ENCODE data around the gene SEC16B. TPM values are rescaled to one million over a fixed set of nuclear protein-coding genes. Genes with fewer than 3 reads are reported as not detected.

SEC16B gene
- polyA plus RNA-seq, 2 donors: 1.0 to 2.4 TPM

- no peak overlapping the region for H3K27ac ChIP-seq (ENCODE audit: low read depth in 2 of 2, low read length in 1 of 2)
Observed at GRCh38 chr1:177934927-177935326, 34.9 kb downstream of the SEC16B start.

GRCh38 chr1:177934461-177934860 lies 35.4 kb downstream of the SEC16B start:
- Histone ChIP-seq H3K4me3 (ENCODE audit: low read depth in 1 of 2, low read length in 2 of 2) (no peak overlapping the region), H3K27ac (ENCODE audit: low read depth in 2 of 2, low read length in 1 of 2) (no peak overlapping the region), H3K9me3 (ENCODE audit: control insufficient read depth in 2 of 2, insufficient read depth in 1 of 2, low read depth in 1 of 2, low read length in 1 of 2) (no peaks in the 10 kb centered on the region), H3K36me3 (ENCODE audit: control insufficient read depth in 2 of 2, insufficient read depth in 2 of 2, low read length in 1 of 2) (peaks cover 0 to 5% of the 10 kb centered on the region in 2 donors), H3K27me3 (ENCODE audit: control insufficient read depth in 1 of 2, insufficient read depth in 2 of 2, low read length in 2 of 2) (no peaks in the 10 kb centered on the region), H3K4me1 (ENCODE audit: control insufficient read depth in 2 of 2, insufficient read depth in 2 of 2, low read length in 1 of 2) (no peaks in the 10 kb centered on the region)
- WGBS, 2 donors: 91 to 94% methylated on average over 3 of the region's 3 CpGs

More at GRCh38 chr1:177934927-177935326, 34.9 kb downstream of the SEC16B start:
- Histone ChIP-seq H3K4me1 (ENCODE audit: control insufficient read depth in 2 of 2, insufficient read depth in 2 of 2, low read length in 1 of 2) (no peaks in the 10 kb centered on the region), H3K27me3 (ENCODE audit: control insufficient read depth in 1 of 2, insufficient read depth in 2 of 2, low read length in 2 of 2) (no peaks in the 10 kb centered on the region), H3K4me3 (ENCODE audit: low read depth in 1 of 2, low read length in 2 of 2) (no peak overlapping the region), H3K9me3 (ENCODE audit: control insufficient read depth in 2 of 2, insufficient read depth in 1 of 2, low read depth in 1 of 2, low read length in 1 of 2) (no peaks in the 10 kb centered on the region), H3K36me3 (ENCODE audit: control insufficient read depth in 2 of 2, insufficient read depth in 2 of 2, low read length in 1 of 2) (peaks cover 0 to under 1% of the 10 kb centered on the region in 2 donors)
- 80 to 87% methylated on average over 3 of the region's 3 CpGs for WGBS, 2 donors

- no peak overlapping the region for H3K4me3 ChIP-seq (ENCODE audit: low read depth in 1 of 2, low read length in 2 of 2)
- peaks cover 0 to 5% of the 10 kb centered on the region in 2 donors for H3K36me3 ChIP-seq (ENCODE audit: control insufficient read depth in 2 of 2, insufficient read depth in 2 of 2, low read length in 1 of 2)
- H3K4me1 ChIP-seq (ENCODE audit: control insufficient read depth in 2 of 2, insufficient read depth in 2 of 2, low read length in 1 of 2): no peaks in the 10 kb centered on the region
- H3K27ac ChIP-seq (ENCODE audit: low read depth in 2 of 2, low read length in 1 of 2): no peak overlapping the region
- H3K9me3 ChIP-seq (ENCODE audit: control insufficient read depth in 2 of 2, insufficient read depth in 1 of 2, low read depth in 1 of 2, low read length in 1 of 2): no peaks in the 10 kb centered on the region
- WGBS, 2 donors: 80 to 88% methylated on average over 1 of the region's 1 CpG
- no peaks in the 10 kb centered on the region for H3K27me3 ChIP-seq (ENCODE audit: control insufficient read depth in 1 of 2, insufficient read depth in 2 of 2, low read length in 2 of 2)
Observed at GRCh38 chr1:177933881-177934280, 36.0 kb downstream of the SEC16B start.

GRCh38 chr1:177932123-177932522 lies 37.7 kb downstream of the SEC16B start:
- no peaks in the 10 kb centered on the region for H3K27me3 ChIP-seq (ENCODE audit: control insufficient read depth in 1 of 2, insufficient read depth in 2 of 2, low read length in 2 of 2)
- H3K4me3 ChIP-seq (ENCODE audit: low read depth in 1 of 2, low read length in 2 of 2): no peak overlapping the region
- H3K27ac ChIP-seq (ENCODE audit: low read depth in 2 of 2, low read length in 1 of 2): no peak overlapping the region
- no peaks in the 10 kb centered on the region for H3K4me1 ChIP-seq (ENCODE audit: control insufficient read depth in 2 of 2, insufficient read depth in 2 of 2, low read length in 1 of 2)
- peaks cover 0 to 5% of the 10 kb centered on the region in 2 donors for H3K36me3 ChIP-seq (ENCODE audit: control insufficient read depth in 2 of 2, insufficient read depth in 2 of 2, low read length in 1 of 2)
- WGBS, 2 donors: 83% methylated on average over 8 of the region's 8 CpGs
- no peaks in the 10 kb centered on the region for H3K9me3 ChIP-seq (ENCODE audit: control insufficient read depth in 2 of 2, insufficient read depth in 1 of 2, low read depth in 1 of 2, low read length in 1 of 2)

GRCh38 chr1:177928952-177929351 lies 40.9 kb downstream of the SEC16B start:
- Histone ChIP-seq H3K4me3 (ENCODE audit: low read depth in 1 of 2, low read length in 2 of 2) (no peak overlapping the region), H3K36me3 (ENCODE audit: control insufficient read depth in 2 of 2, insufficient read depth in 2 of 2, low read length in 1 of 2) (peaks cover 0 to 5% of the 10 kb centered on the region in 2 donors), H3K9me3 (ENCODE audit: control insufficient read depth in 2 of 2, insufficient read depth in 1 of 2, low read depth in 1 of 2, low read length in 1 of 2) (no peaks in the 10 kb centered on the region), H3K27ac (ENCODE audit: low read depth in 2 of 2, low read length in 1 of 2) (no peak overlapping the region), H3K27me3 (ENCODE audit: control insufficient read depth in 1 of 2, insufficient read depth in 2 of 2, low read length in 2 of 2) (no peaks in the 10 kb centered on the region), H3K4me1 (ENCODE audit: control insufficient read depth in 2 of 2, insufficient read depth in 2 of 2, low read length in 1 of 2) (no peaks in the 10 kb centered on the region)
- WGBS, 2 donors: 77% methylated on average over 2 of the region's 2 CpGs

- WGBS, 2 donors: 90 to 94% methylated on average over 2 of the region's 2 CpGs
- H3K36me3 ChIP-seq (ENCODE audit: control insufficient read depth in 2 of 2, insufficient read depth in 2 of 2, low read length in 1 of 2): peaks cover 0 to 5% of the 10 kb centered on the region in 2 donors
- no peak overlapping the region for H3K4me3 ChIP-seq (ENCODE audit: low read depth in 1 of 2, low read length in 2 of 2)
- H3K27me3 ChIP-seq (ENCODE audit: control insufficient read depth in 1 of 2, insufficient read depth in 2 of 2, low read length in 2 of 2): no peaks in the 10 kb centered on the region
- no peak overlapping the region for H3K27ac ChIP-seq (ENCODE audit: low read depth in 2 of 2, low read length in 1 of 2)
- H3K9me3 ChIP-seq (ENCODE audit: control insufficient read depth in 2 of 2, insufficient read depth in 1 of 2, low read depth in 1 of 2, low read length in 1 of 2): no peaks in the 10 kb centered on the region
- H3K4me1 ChIP-seq (ENCODE audit: control insufficient read depth in 2 of 2, insufficient read depth in 2 of 2, low read length in 1 of 2): no peaks in the 10 kb centered on the region
Observed at GRCh38 chr1:177928194-177928593, 41.7 kb downstream of the SEC16B start.

GRCh38 chr1:177927021-177927596 lies 42.7 kb downstream of the SEC16B start:
- 63 to 74% methylated on average over 5 of the region's 5 CpGs for WGBS, 2 donors
- no peaks in the 10 kb centered on the region for H3K9me3 ChIP-seq (ENCODE audit: control insufficient read depth in 2 of 2, insufficient read depth in 1 of 2, low read depth in 1 of 2, low read length in 1 of 2)
- peaks cover 0 to 5% of the 10 kb centered on the region in 2 donors for H3K36me3 ChIP-seq (ENCODE audit: control insufficient read depth in 2 of 2, insufficient read depth in 2 of 2, low read length in 1 of 2)
- no peaks in the 10 kb centered on the region for H3K27me3 ChIP-seq (ENCODE audit: control insufficient read depth in 1 of 2, insufficient read depth in 2 of 2, low read length in 2 of 2)
- H3K4me1 ChIP-seq (ENCODE audit: control insufficient read depth in 2 of 2, insufficient read depth in 2 of 2, low read length in 1 of 2): no peaks in the 10 kb centered on the region
- no peak overlapping the region for H3K27ac ChIP-seq (ENCODE audit: low read depth in 2 of 2, low read length in 1 of 2)
- H3K4me3 ChIP-seq (ENCODE audit: low read depth in 1 of 2, low read length in 2 of 2): no peak overlapping the region

GRCh38 chr1:177926201-177926600 lies 43.7 kb downstream of the SEC16B start:
- no peaks in the 10 kb centered on the region for H3K4me1 ChIP-seq (ENCODE audit: control insufficient read depth in 2 of 2, insufficient read depth in 2 of 2, low read length in 1 of 2)
- H3K27ac ChIP-seq (ENCODE audit: low read depth in 2 of 2, low read length in 1 of 2): no peak overlapping the region
- no peaks in the 10 kb centered on the region for H3K9me3 ChIP-seq (ENCODE audit: control insufficient read depth in 2 of 2, insufficient read depth in 1 of 2, low read depth in 1 of 2, low read length in 1 of 2)
- peaks cover 0 to 5% of the 10 kb centered on the region in 2 donors for H3K36me3 ChIP-seq (ENCODE audit: control insufficient read depth in 2 of 2, insufficient read depth in 2 of 2, low read length in 1 of 2)
- no peak overlapping the region for H3K4me3 ChIP-seq (ENCODE audit: low read depth in 1 of 2, low read length in 2 of 2)
- no peaks in the 10 kb centered on the region for H3K27me3 ChIP-seq (ENCODE audit: control insufficient read depth in 1 of 2, insufficient read depth in 2 of 2, low read length in 2 of 2)

GRCh38 chr1:177925006-177925405 lies 44.9 kb downstream of the SEC16B start:
- H3K27ac ChIP-seq (ENCODE audit: low read depth in 2 of 2, low read length in 1 of 2): no peak overlapping the region
- 48 to 53% methylated on average over 2 of the region's 2 CpGs for WGBS, 2 donors
- H3K27me3 ChIP-seq (ENCODE audit: control insufficient read depth in 1 of 2, insufficient read depth in 2 of 2, low read length in 2 of 2): no peaks in the 10 kb centered on the region
- no peaks in the 10 kb centered on the region for H3K9me3 ChIP-seq (ENCODE audit: control insufficient read depth in 2 of 2, insufficient read depth in 1 of 2, low read depth in 1 of 2, low read length in 1 of 2)
- H3K36me3 ChIP-seq (ENCODE audit: control insufficient read depth in 2 of 2, insufficient read depth in 2 of 2, low read length in 1 of 2): peaks cover 0 to 5% of the 10 kb centered on the region in 2 donors
- H3K4me1 ChIP-seq (ENCODE audit: control insufficient read depth in 2 of 2, insufficient read depth in 2 of 2, low read length in 1 of 2): no peaks in the 10 kb centered on the region
- H3K4me3 ChIP-seq (ENCODE audit: low read depth in 1 of 2, low read length in 2 of 2): no peak overlapping the region

GRCh38 chr1:177923441-177923840 lies 46.4 kb downstream of the SEC16B start:
- Histone ChIP-seq H3K9me3 (ENCODE audit: control insufficient read depth in 2 of 2, insufficient read depth in 1 of 2, low read depth in 1 of 2, low read length in 1 of 2) (no peaks in the 10 kb centered on the region), H3K4me1 (ENCODE audit: control insufficient read depth in 2 of 2, insufficient read depth in 2 of 2, low read length in 1 of 2) (no peaks in the 10 kb centered on the region), H3K4me3 (ENCODE audit: low read depth in 1 of 2, low read length in 2 of 2) (no peak overlapping the region), H3K27ac (ENCODE audit: low read depth in 2 of 2, low read length in 1 of 2) (no peak overlapping the region), H3K36me3 (ENCODE audit: control insufficient read depth in 2 of 2, insufficient read depth in 2 of 2, low read length in 1 of 2) (no peaks in the 10 kb centered on the region), H3K27me3 (ENCODE audit: control insufficient read depth in 1 of 2, insufficient read depth in 2 of 2, low read length in 2 of 2) (no peaks in the 10 kb centered on the region)
- 80 to 81% methylated on average over 3 of the region's 3 CpGs for WGBS, 2 donors
